KOPT-K1 (cell line): ENCODE results near the gene STYXL1.

Experiments
- H3K27ac ChIP-seq: fragments of 200-600 bp; sonication (generic); 2 replicates; pipeline ENCODE4 v1.5.1; 2016; ENCODE audit warnings: antibody characterized with exemption, mild to moderate bottlenecking, low read depth, low read length; ENCODE audit not compliant: poor library complexity, severe bottlenecking
- H3K36me3 ChIP-seq: fragments of 200-600 bp; sonication (generic); 2 replicates; pipeline ENCODE4 v1.5.1; 2017; ENCODE audit warnings: antibody characterized with exemption, mild to moderate bottlenecking, low read length, moderate library complexity; ENCODE audit not compliant: insufficient read depth
- H3K9me3 ChIP-seq: fragments of 200-600 bp; sonication (generic); 2 replicates; pipeline ENCODE4 v1.5.1; 2017; ENCODE audit warnings: antibody characterized with exemption, low read length, mild to moderate bottlenecking; ENCODE audit not compliant: insufficient read depth, poor library complexity, severe bottlenecking

Gene STYXL1

GRCh38 chr7:75969704-75970498 lies 77.9 kb downstream of the STYXL1 start:
- H3K36me3 ChIP-seq: peaks cover 7% of the 10 kb centered on the region; the same call in 1 of the 2 replicates
- no peaks in the 10 kb centered on the region for H3K9me3 ChIP-seq
- H3K27ac ChIP-seq: no peak overlapping the region

DNA sequence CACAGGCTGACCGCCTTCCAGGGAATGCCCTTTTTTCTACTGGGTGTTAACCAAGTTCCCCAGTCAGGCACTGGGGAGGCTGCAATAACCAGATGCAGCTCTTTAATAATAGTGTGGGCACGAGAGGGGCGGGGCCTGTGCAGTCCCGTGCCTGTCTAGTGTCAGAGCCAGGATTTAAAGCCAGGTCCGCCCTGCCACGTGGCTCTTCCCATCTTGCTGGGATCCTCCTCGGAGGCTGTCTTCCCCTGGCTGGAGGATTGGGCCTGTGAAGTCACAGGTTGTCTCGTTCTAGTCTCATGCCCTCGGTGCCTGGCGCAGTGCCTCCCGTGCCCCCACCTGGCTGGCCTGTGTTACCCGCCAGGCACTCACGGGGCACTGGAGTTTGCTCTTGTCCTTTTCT lies 78.6 kb downstream of the STYXL1 start:
- H3K27ac ChIP-seq: no peak overlapping the region
- H3K9me3 ChIP-seq: no peaks in the 10 kb centered on the region
- H3K36me3 ChIP-seq: peaks cover 7% of the 10 kb centered on the region; the same call in 1 of the 2 replicates

- Histone ChIP-seq H3K36me3 (peaks cover 3% of the 10 kb centered on the region; the same call in 1 of the 2 replicates), H3K9me3 (no peaks in the 10 kb centered on the region), H3K27ac (no peak overlapping the region)
Measured at GRCh38 chr7:75968561-75969001, 79.2 kb downstream of the STYXL1 start.

DNA sequence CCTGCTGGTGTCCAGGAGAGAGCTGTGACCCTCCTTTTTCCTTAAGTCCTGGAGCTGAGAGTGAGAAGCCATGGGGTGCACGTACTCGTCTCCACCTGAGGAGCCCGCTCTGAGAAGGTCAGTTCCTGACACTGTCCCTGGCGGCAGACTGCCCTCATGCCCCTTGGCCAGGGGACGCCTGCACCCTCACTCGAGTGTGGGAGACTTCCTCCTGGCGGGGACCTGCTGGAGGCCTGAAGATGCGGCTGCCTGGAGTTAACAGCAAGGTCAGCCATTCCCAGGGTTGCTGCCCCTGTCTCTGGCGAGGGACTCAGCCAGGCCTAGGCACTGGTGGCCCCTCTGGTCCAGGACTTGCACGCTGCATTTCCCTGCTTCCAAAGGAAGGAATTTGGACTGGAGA lies 79.8 kb downstream of the STYXL1 start:
- Histone ChIP-seq H3K27ac (no peak overlapping the region), H3K9me3 (no peaks in the 10 kb centered on the region), H3K36me3 (no peaks in the 10 kb centered on the region)

- no peaks in the 10 kb centered on the region for H3K9me3 ChIP-seq
- H3K36me3 ChIP-seq: no peaks in the 10 kb centered on the region
- no peak overlapping the region for H3K27ac ChIP-seq
Measured at GRCh38 chr7:75967487-75967997, 80.3 kb downstream of the STYXL1 start.

DNA sequence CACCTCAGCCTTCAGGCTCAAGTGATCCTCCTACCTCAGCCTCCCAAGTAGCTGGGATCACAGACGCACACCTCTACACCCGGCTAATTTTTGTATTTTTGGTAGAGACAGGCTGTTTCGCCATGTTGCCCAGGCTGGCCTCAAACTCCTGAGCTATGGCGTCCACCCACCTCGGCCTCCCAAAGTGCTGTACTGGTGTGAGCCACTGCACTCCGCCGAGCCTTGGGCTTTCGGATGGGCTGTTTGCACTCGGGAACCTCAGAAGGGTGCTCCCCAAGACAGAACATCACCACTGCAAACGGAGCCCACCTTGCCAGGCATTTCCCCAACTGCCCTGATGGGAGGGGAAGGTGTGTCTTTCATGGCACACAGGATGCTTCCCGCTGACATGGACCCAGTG lies 80.7 kb downstream of the STYXL1 start:
- Histone ChIP-seq H3K36me3 (no peaks in the 10 kb centered on the region), H3K9me3 (no peaks in the 10 kb centered on the region), H3K27ac (no peak overlapping the region)

DNA sequence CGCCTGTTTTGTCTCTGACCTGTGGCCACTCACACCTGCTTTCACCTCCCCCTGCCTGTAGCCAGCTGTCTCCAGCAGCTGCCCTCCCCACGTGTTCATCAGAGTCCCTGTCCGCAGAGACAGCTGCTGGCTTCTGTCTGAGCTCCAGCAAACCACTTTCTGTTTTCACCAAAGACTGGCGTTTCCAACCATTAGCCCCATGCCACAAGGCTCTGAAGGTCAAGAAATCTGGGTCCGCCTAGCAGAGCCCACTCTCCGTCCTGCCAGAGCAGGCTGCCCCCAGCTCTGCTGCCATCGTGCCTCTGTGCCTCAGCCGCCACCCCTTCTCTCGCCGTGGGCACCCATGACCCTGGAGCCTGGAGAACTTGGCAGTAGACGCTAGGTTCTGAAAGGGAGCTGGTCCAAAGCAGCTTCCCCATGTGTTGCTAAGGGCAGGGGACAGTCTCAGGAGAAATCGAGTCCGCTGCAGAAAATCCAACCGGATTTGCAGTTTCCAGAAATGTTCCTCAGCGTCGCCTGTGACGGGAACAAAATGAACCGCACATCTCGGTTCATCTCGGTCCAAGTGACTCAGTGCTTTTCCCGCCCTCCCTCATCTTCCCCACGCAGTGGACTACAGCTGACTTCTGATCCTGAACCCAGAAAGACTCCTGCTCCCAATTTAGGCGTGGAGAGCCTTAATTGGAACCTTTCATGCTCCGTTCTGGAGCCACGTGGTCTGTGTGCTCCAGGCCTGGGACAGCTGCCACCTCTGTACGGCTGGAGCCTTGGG lies 81.4 kb downstream of the STYXL1 start:
- H3K9me3 ChIP-seq: no peaks in the 10 kb centered on the region
- H3K27ac ChIP-seq: no peak overlapping the region
- H3K36me3 ChIP-seq: no peaks in the 10 kb centered on the region

GRCh38 chr7:75965617-75966016 lies 82.2 kb downstream of the STYXL1 start:
- Histone ChIP-seq H3K9me3 (no peaks in the 10 kb centered on the region), H3K36me3 (no peaks in the 10 kb centered on the region)

DNA sequence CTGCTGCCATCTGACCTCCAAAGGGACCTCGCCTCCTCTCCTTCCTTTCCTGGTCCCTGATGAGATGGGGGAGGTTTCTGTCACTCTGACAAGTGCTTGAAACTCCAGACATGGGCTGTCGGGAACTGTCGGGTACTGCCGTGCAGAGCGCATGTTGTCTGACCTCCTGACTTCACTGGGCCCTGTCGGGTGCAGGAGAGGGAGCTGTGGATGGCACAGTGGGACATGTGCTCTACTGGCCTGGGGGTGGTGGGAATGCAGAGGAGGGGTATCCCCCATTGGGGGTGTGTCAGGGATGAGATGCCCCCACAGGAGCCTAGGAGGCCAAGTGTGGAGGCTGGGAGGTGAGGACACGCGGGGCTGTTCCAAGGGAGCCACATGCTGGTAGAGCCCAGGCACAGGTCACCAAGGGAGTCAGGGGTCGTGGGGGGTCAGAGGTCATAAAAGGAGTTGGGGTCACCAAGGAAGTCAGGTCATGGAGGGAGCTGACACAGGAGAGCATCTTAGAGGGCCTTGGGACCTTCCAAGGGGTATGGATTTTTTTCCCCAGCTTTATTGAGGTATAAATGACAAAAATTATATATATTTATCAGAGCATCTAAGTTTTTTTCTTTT lies 84.3 kb downstream of the STYXL1 start:
- H3K36me3 ChIP-seq: peaks cover 3% of the 10 kb centered on the region; the same call in 1 of the 2 replicates
- no peak overlapping the region for H3K27ac ChIP-seq
- H3K9me3 ChIP-seq: no peaks in the 10 kb centered on the region

More at GRCh38 chr7:75965617-75966016, 82.2 kb downstream of the STYXL1 start:
- no peak overlapping the region for H3K27ac ChIP-seq

DNA sequence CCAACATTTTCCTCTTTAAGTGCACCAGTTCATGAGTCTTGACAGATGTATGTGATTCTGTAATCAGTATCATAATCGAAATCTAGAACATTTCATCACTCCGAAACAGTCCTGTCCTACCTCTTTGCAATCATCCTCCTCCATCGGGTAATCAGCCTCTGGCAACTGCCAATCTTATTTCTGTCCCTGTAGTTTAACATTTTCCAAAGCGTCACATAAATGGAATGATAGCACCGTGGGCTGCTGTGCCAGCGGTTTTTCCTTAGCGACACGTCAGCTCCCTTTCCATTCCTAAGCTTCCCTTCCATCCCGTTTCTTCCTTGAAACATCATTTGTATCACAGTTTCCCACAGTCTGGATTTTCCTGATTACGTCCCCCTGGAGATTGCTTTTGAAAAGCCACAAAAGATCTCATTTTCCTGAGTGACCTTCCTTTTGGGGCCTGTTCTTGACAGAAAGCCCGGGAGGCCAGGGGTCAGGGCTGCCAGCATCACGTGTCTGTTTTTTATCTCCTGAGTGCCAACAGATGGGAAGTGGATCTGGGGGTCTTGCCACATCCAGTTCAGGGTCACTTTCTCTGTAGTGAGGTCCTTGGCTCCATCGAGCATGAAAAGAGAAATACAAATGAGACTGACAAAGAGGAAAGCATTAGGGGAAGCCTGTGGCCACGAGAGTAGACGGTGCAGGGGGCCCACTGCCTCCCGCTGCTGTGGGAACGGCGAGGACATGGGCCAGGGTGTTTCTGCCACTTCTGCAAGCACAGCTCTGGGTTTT lies 85.0 kb downstream of the STYXL1 start:
- Histone ChIP-seq H3K9me3 (no peaks in the 10 kb centered on the region), H3K36me3 (peaks cover 9% of the 10 kb centered on the region; the same call in 1 of the 2 replicates), H3K27ac (no peak overlapping the region)

- Histone ChIP-seq H3K9me3 (no peaks in the 10 kb centered on the region), H3K36me3 (peaks cover 12% of the 10 kb centered on the region), H3K27ac (no peak overlapping the region)
Measured at GRCh38 chr7:75961218-75961617, 86.6 kb downstream of the STYXL1 start.

- H3K36me3 ChIP-seq: peaks cover 21% of the 10 kb centered on the region
- H3K27ac ChIP-seq: no peak overlapping the region
- H3K9me3 ChIP-seq: no peaks in the 10 kb centered on the region
Measured at GRCh38 chr7:75960372-75960771, 87.4 kb downstream of the STYXL1 start.

- Histone ChIP-seq H3K27ac (no peak overlapping the region), H3K36me3 (peaks cover 28% of the 10 kb centered on the region), H3K9me3 (no peaks in the 10 kb centered on the region)
Measured at GRCh38 chr7:75958802-75959543, 88.8 kb downstream of the STYXL1 start.
